Activated CD4-positive, alpha-beta T cell treated with anti-CD3 and anti-CD28 coated beads, Interleukin-2, Interleukin-4, amounts not matched to agents 100 ng/mL and 50 ng/mL, durations not matched to agents 16 hours and 8 hours (primary cell): ENCODE data around the gene NSD2.

Source experiments
- DNase-seq: peaks from one replicate; pipeline ENCODE4 v3.0.0-alpha.2; 2020; ENCODE audit warnings: low spot score

Gene NSD2

DNA sequence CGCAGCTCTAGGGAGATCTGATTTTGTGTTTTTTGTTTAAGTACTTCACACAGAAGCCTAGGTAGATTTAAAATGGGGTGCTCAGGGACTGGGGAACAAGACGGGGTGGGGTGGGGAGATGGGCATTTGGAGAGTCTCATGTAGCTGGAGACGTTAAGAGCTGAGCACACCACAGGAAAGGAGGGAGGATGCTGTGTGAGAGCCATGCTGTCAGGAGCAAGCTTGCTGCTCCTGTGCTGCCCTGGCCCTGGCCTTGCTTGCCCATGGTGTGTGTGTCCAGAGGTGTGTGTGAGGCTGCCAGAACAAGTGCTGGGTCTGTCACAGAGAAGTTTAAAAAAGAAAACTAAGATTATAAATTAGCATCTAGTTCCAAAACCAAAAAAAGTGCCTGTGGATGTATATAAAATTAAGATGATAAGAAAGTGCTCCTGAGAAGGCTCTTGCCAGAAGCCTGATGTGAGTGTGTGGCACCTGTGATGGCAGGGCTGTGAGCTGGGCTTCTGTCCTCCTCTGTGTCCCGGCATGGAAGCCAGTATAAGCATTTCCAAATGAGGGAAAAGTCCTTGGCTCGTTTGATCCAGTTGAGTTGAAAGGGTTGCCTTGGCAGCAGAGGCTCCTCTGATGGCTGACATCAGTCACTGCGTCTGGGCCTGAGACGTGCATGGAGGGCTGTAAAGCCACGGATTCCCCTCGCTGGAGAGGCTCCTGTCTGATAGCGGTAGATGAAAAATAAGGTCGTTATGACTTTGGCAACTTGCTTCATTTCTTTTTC is 74.1 kb downstream of the NSD2 start:
- DNase-seq: no peak

DNA sequence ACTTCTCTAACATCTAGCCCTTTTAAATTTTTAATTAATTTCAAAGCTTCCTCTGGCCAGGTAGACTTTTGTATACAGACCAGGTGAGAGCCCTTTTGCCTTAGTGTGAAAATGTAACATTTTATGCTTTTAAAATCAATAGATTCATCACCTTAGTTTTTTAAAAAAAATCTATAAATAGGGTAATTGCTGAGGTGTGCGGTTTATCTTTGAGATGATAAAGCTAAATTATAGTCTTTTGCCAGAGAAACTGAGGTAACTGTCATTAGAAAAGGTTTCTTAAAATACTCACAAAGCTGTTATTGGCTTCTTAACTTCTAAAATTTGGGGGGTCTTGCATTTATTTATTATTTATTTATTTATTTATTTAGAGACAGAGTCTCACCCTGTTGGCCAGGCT is 74.7 kb downstream of the NSD2 start:
- no peak for DNase-seq

DNA sequence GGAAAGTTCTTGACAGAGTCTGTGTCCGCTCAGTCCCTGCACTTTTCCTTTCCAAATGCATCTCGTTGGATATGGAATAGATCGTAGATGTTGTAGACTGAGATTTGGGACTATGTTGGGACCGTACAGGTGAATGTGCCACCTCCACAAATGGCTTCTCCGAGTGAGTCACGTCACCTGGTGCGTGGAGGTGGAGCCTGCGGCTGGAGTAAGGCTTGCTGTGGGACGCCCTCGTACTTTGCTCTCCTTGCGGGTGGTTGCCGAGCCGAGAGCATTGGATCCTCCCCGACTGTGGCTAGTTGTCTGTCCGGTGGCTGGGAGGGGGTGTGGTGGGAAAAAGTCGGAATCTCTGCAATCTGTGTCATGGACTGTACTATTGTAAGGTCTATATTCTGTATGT is 77.0 kb downstream of the NSD2 start:
- DNase-seq: no peak

DNA sequence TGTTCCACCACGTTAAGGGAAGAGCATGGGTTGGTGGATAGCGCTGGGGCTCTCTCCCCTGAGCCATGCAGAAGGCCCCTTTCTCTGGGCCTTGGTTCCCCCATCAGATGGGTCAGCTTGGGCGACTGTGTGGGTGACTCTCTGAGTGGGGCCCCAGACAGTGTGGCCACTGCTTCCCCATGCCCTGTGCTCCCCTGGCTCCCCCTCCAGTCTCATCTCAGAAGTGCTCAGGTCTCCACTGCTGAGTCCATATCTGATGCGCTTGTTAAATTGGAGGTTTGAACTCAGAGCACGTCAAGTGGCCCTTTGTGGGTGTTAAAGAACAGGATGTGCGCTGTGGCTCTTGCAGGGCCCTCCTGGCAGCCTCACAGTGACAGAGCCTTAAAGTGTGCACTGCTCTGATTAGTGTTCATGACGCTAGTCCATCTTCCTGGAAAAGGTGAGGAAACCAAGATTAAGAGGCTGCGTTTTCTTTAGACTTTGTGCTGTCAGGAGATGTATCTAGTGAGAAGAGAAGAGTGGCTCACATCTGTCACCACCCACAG is 77.8 kb downstream of the NSD2 start:
- no peak for DNase-seq

DNA sequence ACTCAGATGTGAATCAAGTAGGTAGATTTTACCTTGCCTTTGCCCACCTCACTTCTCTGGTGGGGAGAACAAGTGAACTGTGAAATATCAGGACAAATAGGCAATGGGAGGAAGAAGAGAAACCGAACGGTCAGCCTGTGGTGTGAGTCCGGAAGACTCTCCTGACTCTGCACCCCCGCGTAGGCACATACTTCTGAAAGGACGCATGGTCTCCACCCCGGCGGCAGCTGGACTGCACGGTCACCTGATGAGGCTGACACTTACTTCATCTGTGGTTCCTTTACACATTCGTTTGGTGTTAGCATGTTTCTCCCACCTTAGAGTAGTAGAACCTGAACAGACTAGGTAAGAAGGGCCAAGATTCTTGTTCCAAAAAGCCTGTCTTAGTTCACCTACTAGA is 79.2 kb downstream of the NSD2 start:
- DNase-seq: no peak

DNA sequence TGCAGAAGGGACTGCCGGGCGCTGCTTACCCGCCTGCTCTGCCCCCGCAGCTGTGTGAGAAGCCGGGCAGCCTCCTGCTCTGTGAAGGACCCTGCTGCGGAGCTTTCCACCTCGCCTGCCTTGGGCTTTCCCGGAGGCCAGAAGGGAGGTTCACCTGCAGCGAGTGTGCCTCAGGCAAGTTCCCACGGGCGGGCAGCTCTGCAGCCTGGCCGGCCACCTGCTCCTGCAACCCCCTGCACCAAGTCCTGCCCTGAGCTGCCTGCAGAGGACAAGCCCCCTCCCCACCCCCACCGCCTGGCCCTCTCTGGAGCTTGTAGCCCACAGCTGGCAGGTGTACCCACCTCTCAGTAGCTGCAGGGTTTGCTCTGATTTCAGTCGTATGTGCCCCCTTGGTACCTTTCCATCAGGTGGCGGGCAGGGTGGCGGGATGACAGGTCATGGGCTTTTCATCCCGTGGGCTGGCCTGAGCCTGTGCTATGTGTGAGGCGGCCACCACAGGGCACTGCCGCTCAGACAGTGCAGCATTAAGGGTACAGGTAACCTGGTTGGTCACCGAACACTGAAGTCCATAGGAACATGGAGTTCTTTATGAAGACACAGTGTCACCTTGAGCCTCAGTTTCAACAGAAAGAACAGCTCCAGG is 81.0 kb downstream of the NSD2 start:
- DNase-seq: no peak

DNA sequence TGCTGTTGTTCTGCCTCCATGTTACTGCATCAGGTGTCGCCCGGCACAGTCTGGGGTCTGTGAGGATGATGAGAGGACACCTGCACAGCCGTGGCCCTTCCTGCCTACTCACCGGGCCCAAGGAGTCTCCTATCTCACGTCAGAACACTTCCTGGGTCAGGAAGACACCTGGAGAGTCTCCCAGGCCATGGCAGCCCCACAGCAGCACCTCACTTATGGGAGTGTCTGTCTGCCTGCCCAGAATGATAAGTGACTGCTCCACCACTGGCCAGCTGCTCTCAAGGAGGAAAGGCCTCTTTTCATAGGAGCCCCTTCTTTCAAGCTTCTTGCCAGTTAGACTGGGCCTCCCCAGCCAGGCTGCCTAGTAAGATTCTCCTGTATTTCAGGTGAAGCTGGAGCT is 81.5 kb downstream of the NSD2 start:
- no peak for DNase-seq

DNA sequence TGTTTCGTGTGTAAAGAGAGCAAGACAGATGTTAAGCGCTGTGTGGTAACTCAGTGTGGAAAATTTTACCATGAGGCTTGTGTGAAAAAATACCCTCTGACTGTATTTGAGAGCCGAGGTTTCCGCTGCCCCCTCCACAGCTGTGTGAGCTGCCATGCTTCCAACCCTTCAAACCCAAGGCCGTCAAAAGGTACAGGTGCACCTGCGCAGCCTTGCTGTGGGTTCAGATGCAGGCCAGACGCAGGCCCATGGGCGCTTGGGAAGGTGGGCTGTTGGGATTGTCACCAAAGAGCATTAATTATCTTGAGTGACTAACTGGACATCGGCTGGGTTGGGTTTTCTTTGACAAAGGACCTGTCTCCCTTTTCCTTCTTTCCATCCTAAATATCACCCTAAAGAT is 82.1 kb downstream of the NSD2 start:
- DNase-seq: no peak

DNA sequence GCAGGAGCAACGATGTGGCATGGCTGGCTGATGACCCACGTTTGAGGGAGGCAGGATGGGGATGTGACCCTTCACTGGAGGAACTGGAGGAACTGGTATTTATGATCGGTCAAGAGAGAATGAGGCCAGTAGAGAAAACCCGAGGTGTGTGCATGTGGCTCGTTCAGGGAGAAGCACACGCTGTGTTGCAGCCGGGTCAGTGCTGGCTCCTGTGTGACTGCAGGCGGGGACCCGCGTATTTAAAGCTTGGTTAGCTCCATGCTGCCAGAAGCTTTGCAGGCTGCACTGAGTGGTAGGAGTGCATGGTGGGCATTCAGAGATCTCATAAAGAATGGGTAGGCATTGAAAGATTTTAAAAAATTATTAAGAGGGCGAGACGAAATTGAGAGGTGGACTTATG is 85.4 kb downstream of the NSD2 start:
- DNase-seq: no peak

DNA sequence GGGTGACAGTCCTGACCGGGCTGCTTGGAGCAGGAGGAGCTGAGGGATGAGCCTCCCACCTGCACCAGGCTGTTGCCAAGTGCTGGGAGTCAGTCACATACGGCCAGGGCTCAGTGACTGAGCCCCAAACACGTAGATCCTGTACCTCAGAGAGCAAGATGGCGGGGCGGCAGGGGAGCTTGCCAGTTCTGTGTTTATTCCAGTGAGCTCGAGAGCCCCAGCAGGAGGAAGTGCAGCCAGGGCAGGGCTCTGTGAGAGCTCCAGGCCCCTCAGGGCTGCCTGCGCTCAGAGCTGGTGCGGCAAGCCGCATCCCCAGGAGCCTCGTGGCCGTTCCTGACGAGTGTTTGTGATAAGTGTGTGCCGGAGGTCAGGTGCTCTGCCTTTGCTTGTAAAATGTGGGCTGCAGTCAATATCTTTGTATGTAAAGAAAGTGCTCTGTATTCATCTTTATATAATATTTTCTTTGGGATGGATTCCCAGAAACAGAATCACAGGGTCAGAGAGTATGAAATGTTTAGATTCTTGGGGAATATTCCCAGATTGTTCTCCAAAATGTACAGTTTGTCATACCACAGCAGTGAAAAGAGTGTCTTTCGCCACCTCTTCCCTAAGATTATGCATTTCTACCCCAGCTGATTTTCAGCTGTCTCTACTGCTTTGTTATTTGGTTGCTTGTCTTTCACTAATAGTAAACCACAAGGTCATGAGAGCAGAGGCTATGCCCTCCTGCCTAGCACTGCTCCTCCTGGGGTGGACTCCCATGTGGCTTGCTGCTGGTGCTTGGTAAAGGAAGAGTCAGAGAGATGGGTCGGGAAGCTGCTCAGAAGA is 87.3 kb downstream of the NSD2 start:
- DNase-seq: no peak

DNA sequence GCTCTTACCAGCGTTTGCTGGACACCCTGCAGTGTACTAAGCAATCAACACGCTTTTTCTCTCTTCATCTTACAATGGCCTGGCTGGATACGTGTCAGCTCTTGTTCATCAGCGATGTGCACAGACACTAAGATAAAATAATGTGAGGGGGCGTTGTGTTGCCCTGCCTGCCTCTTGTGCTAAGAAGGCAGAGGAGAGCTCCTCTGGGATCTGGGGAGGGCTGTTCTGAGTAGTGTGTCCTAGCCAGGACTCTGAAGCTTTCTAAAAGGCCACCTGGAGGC is 87.9 kb downstream of the NSD2 start:
- no peak for DNase-seq

DNA sequence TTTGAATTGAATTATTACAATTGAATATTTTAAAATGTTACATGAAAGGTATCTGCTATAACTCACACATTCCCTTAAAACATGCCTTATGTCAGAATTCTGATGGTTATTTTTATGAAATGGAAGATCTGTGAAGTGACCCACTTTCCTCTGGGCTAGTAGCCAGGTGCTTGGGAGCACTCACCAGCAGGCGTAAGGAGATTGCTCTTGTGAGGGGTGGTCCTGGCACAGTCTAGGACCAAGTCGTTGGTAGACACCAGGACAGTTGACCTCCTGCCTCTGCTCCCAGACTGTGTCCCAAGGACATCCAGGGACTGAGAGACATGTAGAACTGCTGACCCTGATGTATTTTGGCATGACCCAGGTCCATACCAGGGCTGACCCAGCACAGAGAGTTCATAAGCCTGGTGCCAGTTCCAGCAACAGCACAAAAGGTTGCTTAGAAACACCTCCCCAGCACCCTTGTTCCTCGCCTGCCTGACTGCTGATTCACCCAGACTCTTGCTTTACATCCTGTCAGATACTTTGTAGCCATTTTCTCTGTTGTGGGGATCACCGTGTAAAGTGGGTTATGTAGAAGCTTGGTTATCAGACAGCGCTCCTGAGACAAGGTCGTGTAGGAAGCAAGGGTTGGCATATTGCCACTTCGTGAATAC is 89.1 kb downstream of the NSD2 start:
- no peak for DNase-seq

DNA sequence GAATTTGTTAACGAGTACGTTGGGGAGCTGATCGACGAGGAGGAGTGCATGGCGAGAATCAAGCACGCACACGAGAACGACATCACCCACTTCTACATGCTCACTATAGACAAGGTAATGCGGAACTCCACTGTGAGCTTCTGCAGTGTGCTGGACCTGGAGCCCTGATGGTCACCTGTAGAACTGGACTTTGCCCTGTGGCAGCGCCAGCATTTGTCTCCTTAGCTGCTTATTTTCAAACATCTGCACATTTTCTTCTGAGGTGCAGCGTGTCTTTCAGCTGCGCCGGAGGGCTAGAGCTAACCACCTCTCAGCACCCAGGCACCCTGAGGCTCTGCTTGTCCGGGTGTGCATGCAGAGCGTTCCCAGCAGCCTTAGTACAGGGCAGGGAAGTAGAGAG is 89.8 kb downstream of the NSD2 start:
- no peak for DNase-seq

DNA sequence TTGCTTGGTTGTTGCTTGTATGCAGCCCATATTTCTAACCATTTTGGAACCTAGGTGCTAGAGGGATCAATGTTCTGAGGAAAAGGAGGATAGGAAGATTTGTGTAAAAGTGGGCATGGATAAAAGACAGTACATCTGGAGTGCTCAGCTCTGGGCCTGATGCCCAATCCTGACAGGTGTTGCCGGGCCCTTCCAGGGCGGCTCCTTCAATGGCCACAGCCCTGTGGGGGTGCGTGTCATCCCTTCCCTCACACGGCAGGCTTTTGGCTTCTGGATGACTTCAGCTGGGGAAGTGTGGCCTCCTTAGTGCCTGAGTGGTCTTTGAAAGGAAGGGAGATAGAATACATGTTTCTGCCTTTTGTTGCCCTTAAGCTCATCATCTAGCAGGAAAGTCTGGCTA is 90.4 kb downstream of the NSD2 start:
- no peak for DNase-seq

DNA sequence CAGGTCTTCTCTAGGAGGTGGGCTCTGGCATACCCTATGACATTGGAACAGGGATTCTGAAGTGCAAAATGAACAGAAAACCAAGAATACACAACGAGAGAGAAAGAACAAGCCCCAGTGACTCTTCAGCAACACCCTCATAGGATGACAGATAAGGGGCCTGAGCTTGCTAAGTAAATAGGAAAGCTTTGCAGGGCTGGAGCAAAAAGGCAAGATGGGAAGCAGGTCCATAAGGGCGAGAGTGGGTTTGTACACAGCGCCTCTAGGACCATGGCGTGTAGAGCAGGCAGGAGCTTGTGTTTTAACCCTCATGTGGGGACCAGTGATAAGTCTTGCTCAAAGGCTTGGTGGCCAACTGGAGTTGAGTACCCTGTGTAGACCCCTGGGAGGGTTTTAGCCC is 91.8 kb downstream of the NSD2 start:
- no peak for DNase-seq

DNA sequence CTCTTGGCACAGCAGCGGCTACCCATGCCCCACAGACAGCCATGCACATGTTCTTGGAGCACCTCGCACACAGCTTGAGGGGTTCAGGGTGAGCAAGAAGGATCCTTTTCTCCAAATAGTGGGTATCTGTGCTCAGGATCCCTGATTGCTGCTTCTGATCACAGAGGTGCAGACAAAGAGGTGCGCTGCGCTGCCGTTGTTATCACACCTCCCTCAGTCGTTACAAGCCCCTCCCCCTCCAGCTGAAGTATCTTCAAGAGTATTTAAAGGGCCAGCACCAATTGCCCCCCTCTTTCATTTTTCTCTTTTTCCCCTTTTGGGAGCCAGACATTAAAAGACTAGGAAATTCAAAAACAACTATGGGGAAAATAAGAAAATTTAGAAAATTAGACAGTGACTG is 93.2 kb downstream of the NSD2 start:
- DNase-seq: no peak

DNA sequence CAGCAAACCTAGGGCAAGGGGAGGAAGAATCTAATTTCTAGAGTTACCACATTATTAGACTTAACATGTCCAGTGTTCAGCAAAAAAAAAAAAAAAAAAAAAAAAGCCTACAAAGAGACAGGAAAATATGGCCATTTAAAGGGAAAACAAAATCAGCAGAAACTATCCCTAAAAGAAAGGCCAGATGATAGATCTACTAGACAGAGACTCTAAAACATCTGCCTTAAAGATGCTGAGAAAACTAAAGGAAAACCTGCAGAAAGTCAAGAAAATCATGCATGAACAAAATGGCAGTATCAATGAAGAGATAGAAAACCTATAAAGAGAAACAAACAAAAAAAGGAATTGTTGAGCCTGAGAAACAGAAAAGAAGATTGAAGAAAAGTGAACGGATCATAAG is 93.8 kb downstream of the NSD2 start:
- DNase-seq: no peak

DNA sequence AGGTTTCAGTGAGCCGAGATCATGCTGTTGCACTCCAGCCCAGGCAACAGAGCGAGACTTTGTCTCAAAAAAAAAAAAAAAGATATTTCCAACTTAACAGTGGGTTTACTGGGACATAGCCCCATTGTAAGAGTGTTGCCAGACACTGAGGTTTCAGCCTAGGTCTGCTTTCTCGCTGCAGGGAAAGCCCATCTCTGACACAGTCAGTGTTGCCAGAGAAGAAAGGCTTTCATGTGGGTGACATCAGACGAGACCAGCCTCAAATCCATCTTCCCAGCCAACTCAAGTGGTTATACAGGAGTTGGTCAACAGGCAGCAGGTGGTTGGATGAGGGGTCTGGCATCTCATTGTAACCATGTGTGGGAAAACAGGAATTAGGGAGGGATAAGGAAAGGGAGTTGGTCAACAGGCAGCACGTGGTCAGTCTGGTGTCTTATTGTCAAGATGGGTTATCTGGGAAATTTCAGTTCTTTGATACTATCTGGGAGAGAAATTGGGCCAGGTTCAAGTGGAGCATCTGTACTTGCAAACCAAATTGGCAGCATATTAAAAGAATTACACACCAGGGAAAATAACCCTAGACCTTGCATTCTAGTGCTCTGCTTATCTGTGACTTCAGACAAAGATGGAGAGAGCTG is 96.4 kb downstream of the NSD2 start:
- no peak for DNase-seq

DNA sequence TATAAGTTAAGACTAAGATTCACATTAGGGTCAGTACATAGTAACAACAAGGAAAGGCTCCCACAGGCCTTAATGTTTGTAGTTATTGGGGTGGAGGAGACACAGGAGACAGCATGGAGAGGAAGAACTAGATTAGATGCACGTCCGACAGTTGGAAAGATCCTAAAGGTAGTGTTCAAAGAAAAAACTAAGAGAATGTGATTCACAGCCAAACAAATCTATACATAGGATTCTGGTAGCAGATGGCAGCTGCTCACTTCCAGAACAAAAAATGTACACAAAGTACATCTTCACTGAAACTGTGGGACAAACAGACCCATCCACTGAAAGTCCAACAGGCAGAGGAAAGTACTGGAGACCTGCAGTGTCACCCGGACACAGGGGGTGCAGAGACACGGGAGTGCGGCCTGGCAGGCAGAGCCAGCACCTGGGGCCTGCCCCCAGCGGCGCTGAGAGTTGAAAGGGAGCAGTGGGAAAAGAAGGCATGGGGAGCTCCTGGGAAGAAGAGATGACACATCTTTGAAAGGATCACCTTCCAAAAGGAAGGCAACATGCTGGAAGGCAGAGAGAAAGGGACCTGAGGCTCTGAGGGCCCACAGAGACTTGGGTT is 97.6 kb downstream of the NSD2 start:
- DNase-seq: no peak

DNA sequence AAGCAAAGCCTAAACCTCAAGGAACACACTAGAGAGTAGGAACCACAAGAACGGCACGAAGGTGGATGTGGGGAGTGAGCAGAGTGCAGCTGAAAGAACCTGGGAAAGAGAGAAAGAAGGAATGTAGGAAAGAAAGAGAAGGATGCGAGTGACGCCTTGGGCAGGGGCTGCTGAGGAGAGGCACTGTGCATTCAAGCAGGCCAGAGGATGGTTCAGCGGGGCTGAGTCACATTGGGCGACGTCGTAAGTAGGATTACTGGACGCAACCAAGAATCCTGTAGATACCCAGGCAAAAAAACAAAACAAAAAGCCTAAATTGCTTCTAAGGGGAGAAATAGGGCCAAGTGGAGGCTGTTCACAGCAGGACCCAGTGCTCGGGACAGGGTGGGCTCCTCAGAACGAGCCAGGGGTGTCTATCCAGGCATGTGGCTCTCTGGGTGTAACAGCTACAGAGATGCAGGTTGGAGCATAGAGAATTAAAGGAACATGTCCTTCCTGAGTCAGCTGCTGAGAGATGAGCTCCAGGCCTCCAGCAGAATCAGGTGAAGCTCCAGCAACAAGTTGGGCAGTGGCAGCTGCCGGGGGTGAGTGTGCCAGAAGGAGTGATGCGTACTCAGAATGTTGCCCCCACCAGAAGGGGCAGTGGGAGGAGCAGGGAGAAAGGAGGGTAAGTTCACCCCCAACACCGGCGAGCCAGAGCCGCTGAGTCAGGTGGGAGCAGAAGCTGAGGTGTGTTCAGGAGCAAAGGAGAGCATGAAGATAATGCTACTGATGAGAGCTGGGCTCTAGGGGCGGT is 98.9 kb downstream of the NSD2 start:
- DNase-seq: no peak

DNA sequence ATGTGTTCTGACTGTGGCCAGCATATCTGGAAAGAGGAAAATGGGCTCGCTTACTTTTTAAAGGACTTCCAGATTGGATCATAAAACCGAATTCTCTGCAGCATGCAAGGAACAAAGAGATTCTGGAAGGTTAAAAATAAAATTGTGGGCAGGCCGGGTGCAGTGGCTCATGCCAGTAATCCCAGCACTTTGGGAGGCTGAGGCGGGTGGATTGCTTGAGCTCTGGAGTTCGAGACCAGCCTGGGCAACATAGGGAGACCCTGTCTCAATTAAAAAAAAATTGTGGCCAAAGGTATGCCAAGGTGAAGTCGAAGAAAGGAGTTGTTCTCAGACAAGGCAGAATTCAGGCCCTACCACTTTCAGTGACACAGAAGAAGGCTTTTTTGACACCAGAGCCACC is 99.7 kb downstream of the NSD2 start:
- DNase-seq: no peak
